ENCODE results near the gene MB21D2. TPM values are rescaled to one million over a fixed set of nuclear protein-coding genes. Genes with fewer than 3 reads are reported as not detected.
A peak's percentile ranks its signal among the peaks of the same experiment; 100 is the strongest.

The MB21D2 gene
- total RNA-seq, 1 donor from 2014 or later: 15.1 TPM

- H3K36me3 ChIP-seq: no peaks in the 10 kb centered on the region
- no peak overlapping the region for H3K27ac ChIP-seq
- H3K27me3 ChIP-seq: no peaks in the 10 kb centered on the region
- H3K4me3 Mint-ChIP-seq: no peak overlapping the region
- no peak overlapping the region for H3K9ac ChIP-seq
- TF ChIP-seq CTCF (IDR thresholded peaks at IDR 0.05): no peak
- no peak for TF ChIP-seq EZH2 (IDR thresholded peaks at IDR 0.05)
- no peak for TF ChIP-seq EZH2phosphoT487 (IDR thresholded peaks at IDR 0.05)
- peaks cover 5% of the 10 kb centered on the region for H3K4me1 ChIP-seq
- no peak overlapping the region for H3K4me3 ChIP-seq
- H3K27ac Mint-ChIP-seq: no peak overlapping the region
- H3K4me1 Mint-ChIP-seq: peaks cover 5% of the 10 kb centered on the region
- H2AFZ ChIP-seq (replicated peaks): no peak overlapping the region
- no peaks in the 10 kb centered on the region for H3K9me3 ChIP-seq (ENCODE audit: low read depth)
- H3K4me2 ChIP-seq: no peak overlapping the region
- no peaks in the 10 kb centered on the region for H3K36me3 Mint-ChIP-seq
- no peak for DNase-seq (ENCODE audit: low spot score)
- no peaks in the 10 kb centered on the region for H4K20me1 ChIP-seq (ENCODE audit: low read depth)
- H3K27me3 Mint-ChIP-seq (ENCODE audit: insufficient read depth, low read depth): peaks cover 4% of the 10 kb centered on the region
- H3K9me3 Mint-ChIP-seq: no peaks in the 10 kb centered on the region
- H3K79me2 ChIP-seq (ENCODE audit: low read depth): no peaks in the 10 kb centered on the region
- H3F3A ChIP-seq (ENCODE audit: low read depth): no peaks in the 10 kb centered on the region
Observed at GRCh38 chr3:192928016-192928415, 10.4 kb upstream of the MB21D2 start.

- no peak for DNase-seq (ENCODE audit: low spot score)
- no peak overlapping the region for H3K4me3 Mint-ChIP-seq
- H3K27ac ChIP-seq: no peak overlapping the region
Observed at GRCh38 chr3:192927016-192927415, 9.4 kb upstream of the MB21D2 start.

GRCh38 chr3:192923731-192924130 is 6.1 kb upstream of the MB21D2 start:
- Mint-ChIP-seq H3K27me3 (ENCODE audit: insufficient read depth, low read depth) (no peaks in the 10 kb centered on the region), H3K4me3 (no peak overlapping the region), H3K9me3 (no peaks in the 10 kb centered on the region), H3K4me1 (peaks cover 8% of the 10 kb centered on the region), H3K27ac (no peak overlapping the region), H3K36me3 (no peaks in the 10 kb centered on the region)
- Histone ChIP-seq H3K27me3 (peaks cover 12% of the 10 kb centered on the region), H3K36me3 (no peaks in the 10 kb centered on the region), H3K4me1 (peaks cover 6% of the 10 kb centered on the region), H3F3A (ENCODE audit: low read depth) (no peaks in the 10 kb centered on the region), H3K79me2 (ENCODE audit: low read depth) (no peaks in the 10 kb centered on the region), H3K4me2 (no peak overlapping the region), H4K20me1 (ENCODE audit: low read depth) (no peaks in the 10 kb centered on the region), H3K4me3 (no peak overlapping the region), H3K27ac (no peak overlapping the region), H2AFZ (replicated peaks) (no peak overlapping the region), H3K9ac (no peak overlapping the region), H3K9me3 (ENCODE audit: low read depth) (no peaks in the 10 kb centered on the region)
- DNase-seq (ENCODE audit: low spot score): no peak
- TF ChIP-seq EZH2phosphoT487 (IDR thresholded peaks at IDR 0.05): no peak
- TF ChIP-seq CTCF (IDR thresholded peaks at IDR 0.05): no peak
- TF ChIP-seq EZH2 (IDR thresholded peaks at IDR 0.05): no peak

More at GRCh38 chr3:192927016-192927415, 9.4 kb upstream of the MB21D2 start:
- Mint-ChIP-seq H3K36me3 (no peaks in the 10 kb centered on the region), H3K27me3 (ENCODE audit: insufficient read depth, low read depth) (peaks cover 4% of the 10 kb centered on the region), H3K4me1 (peaks cover 7% of the 10 kb centered on the region), H3K9me3 (no peaks in the 10 kb centered on the region), H3K27ac (no peak overlapping the region)
- Histone ChIP-seq H3K79me2 (ENCODE audit: low read depth) (no peaks in the 10 kb centered on the region), H3K4me1 (peaks cover 5% of the 10 kb centered on the region), H4K20me1 (ENCODE audit: low read depth) (no peaks in the 10 kb centered on the region), H3F3A (ENCODE audit: low read depth) (no peaks in the 10 kb centered on the region), H3K4me2 (no peak overlapping the region), H3K4me3 (no peak overlapping the region), H2AFZ (replicated peaks) (peak overlapping the region; percentile 68), H3K9ac (no peak overlapping the region), H3K36me3 (no peaks in the 10 kb centered on the region), H3K27me3 (no peaks in the 10 kb centered on the region), H3K9me3 (ENCODE audit: low read depth) (no peaks in the 10 kb centered on the region)
- TF ChIP-seq CTCF (IDR thresholded peaks at IDR 0.05): no peak
- no peak for TF ChIP-seq EZH2phosphoT487 (IDR thresholded peaks at IDR 0.05)
